PFSK-1 (cell line): ENCODE results near the gene SLC44A5.

Experiments
- FOXP2 ChIP-seq: optimal IDR thresholded peaks from 2 replicates; pipeline ENCODE3; 2011; ENCODE audit warnings: borderline replicate concordance, control low read depth, inconsistent platforms; ENCODE audit not compliant: insufficient read depth; ENCODE audit errors: extremely low read length, extremely low read depth
- POLR2AphosphoS5 ChIP-seq: IDR thresholded peaks from 2 replicates; pipeline ENCODE4 v1.6.1; 2012; ENCODE audit warnings: low read depth, mild to moderate bottlenecking, control low read depth, low read length, moderate library complexity
- SIN3A ChIP-seq: IDR thresholded peaks from 2 replicates; pipeline ENCODE4 v1.6.1; 2012; ENCODE audit warnings: mild to moderate bottlenecking, low read length, moderate library complexity, borderline replicate concordance; ENCODE audit not compliant: insufficient read depth
- TAF1 ChIP-seq: IDR thresholded peaks from 2 replicates; pipeline ENCODE4 v1.6.1; 2012; ENCODE audit warnings: low read length, control low read depth, borderline replicate concordance; ENCODE audit not compliant: insufficient read depth
- TF ChIP-seq, protein P1 (sequence below), 2 experiments: IDR thresholded peaks; 2 replicates each; pipeline versions ENCODE4 v1.6.1 to v1.8.0; 2011 to 2012; ENCODE audit warnings: low read depth in 2 of 2, low read length in 2 of 2, control low read depth in 1 of 2, inconsistent platforms in 1 of 2, mild to moderate bottlenecking in 1 of 2, moderate library complexity in 1 of 2; ENCODE audit not compliant: insufficient read depth in 1 of 2

DNA sequence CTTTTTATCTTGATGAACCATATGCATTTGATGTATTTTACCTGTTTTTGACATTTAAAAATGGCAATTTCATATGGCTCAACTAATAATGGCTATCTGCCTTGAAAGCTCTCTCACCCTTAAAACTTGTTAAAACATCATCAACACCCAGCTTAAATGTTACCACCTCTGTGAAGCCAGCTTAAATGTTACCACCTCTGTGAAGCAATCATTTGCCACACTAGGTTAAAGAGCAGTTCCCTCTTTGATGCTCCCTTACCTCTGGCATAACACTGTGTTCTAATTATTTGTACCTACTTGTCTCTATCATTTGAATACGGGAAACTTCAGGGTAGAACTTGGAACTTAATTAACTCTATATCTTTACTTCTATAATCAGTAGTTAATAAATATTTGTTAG, 294.7 kb downstream of the SLC44A5 start:
- TF ChIP-seq POLR2AphosphoS5: no peak
- TF ChIP-seq, protein P1, sequence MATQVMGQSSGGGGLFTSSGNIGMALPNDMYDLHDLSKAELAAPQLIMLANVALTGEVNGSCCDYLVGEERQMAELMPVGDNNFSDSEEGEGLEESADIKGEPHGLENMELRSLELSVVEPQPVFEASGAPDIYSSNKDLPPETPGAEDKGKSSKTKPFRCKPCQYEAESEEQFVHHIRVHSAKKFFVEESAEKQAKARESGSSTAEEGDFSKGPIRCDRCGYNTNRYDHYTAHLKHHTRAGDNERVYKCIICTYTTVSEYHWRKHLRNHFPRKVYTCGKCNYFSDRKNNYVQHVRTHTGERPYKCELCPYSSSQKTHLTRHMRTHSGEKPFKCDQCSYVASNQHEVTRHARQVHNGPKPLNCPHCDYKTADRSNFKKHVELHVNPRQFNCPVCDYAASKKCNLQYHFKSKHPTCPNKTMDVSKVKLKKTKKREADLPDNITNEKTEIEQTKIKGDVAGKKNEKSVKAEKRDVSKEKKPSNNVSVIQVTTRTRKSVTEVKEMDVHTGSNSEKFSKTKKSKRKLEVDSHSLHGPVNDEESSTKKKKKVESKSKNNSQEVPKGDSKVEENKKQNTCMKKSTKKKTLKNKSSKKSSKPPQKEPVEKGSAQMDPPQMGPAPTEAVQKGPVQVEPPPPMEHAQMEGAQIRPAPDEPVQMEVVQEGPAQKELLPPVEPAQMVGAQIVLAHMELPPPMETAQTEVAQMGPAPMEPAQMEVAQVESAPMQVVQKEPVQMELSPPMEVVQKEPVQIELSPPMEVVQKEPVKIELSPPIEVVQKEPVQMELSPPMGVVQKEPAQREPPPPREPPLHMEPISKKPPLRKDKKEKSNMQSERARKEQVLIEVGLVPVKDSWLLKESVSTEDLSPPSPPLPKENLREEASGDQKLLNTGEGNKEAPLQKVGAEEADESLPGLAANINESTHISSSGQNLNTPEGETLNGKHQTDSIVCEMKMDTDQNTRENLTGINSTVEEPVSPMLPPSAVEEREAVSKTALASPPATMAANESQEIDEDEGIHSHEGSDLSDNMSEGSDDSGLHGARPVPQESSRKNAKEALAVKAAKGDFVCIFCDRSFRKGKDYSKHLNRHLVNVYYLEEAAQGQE (IDR thresholded peaks at IDR 0.05; ENCODE audit: insufficient read depth in 1 of 2, low read depth in 2 of 2, low read length in 2 of 2): no peak
- TF ChIP-seq TAF1: no peak
- TF ChIP-seq SIN3A: no peak
- TF ChIP-seq FOXP2: no peak
